ENCODE data around the gene HTR2C. TPM values are rescaled to one million over a fixed set of nuclear protein-coding genes. Genes with fewer than 3 reads are reported as not detected.

The HTR2C gene
- total and polyA plus RNA-seq, 10 of the 15 experiments (the other 5 are each of a cell fraction or from before 2014, with no cell fraction given): 0.03 TPM; not detected in 9

- H3K27ac ChIP-seq (ENCODE audit: control insufficient read depth, insufficient read depth): no peak overlapping the region
- POLR2A ChIA-PET: no interaction called here
- 27% methylated on average over 1 of the region's 1 CpG for WGBS (ENCODE audit: insufficient coverage, insufficient replicate concordance, low lambda C conversion rate, missing lambda C conversion rate)
- DNase-seq (ENCODE audit: low read depth, low spot score): no peak
- H3K9ac ChIP-seq (ENCODE audit: control insufficient read depth, insufficient read depth, low read length): no peak overlapping the region
- H3K4me1 ChIP-seq (ENCODE audit: control insufficient read depth, insufficient read depth, low read length): no peaks in the 10 kb centered on the region
- FAIRE-seq: no peak
- no TSS peak for BruUV-seq (replicated peaks)
- no peak overlapping the region for H2AFZ ChIP-seq (ENCODE audit: control insufficient read depth, low read depth, low read length)
- H4K20me1 ChIP-seq (ENCODE audit: control insufficient read depth, insufficient read depth): no peaks in the 10 kb centered on the region
- ATAC-seq: no peak
- no peak overlapping the region for H3K4me3 ChIP-seq
- CTCF ChIA-PET: interaction anchor here (0.6 to 0.7 kb wide), 2 partner anchors 16 to 1042 kb away, joined by 3 to 4 read pairs; no protein-coding TSS in a partner anchor
- RAD21 ChIA-PET (ENCODE audit: unreplicated experiment): no interaction called here
- no peak for TF ChIP-seq SIX5 (IDR thresholded peaks at IDR 0.05; ENCODE audit: low read depth, low read length, severe bottlenecking)
- no peak for TF ChIP-seq ZBTB40 (IDR thresholded peaks at IDR 0.05; ENCODE audit: borderline replicate concordance)
- no peak for TF ChIP-seq MTA3 (IDR thresholded peaks at IDR 0.05; ENCODE audit: borderline replicate concordance, low read length)
- TF ChIP-seq LARP7 (IDR thresholded peaks at IDR 0.05): no peak
- TF ChIP-seq PAX5 (IDR thresholded peaks at IDR 0.05; ENCODE audit: borderline replicate concordance, low read depth, low read length): no peak
- no peak for TF ChIP-seq RAD21 (IDR thresholded peaks at IDR 0.05; ENCODE audit: insufficient read depth, low read depth, low read length)
- no peak for TF ChIP-seq EED (IDR thresholded peaks at IDR 0.05; ENCODE audit: low read depth)
- TF ChIP-seq HDAC2 (IDR thresholded peaks at IDR 0.05): no peak
- H3K27me3 ChIP-seq (replicated peaks in 1 of 2; ENCODE audit: control insufficient read depth in 2 of 2, insufficient read depth in 2 of 2, low read length in 1 of 2): no peaks in the 10 kb centered on the region
- no peaks in the 10 kb centered on the region for H3K79me2 ChIP-seq (ENCODE audit: control insufficient read depth, insufficient read depth, low read length)
- no peaks in the 10 kb centered on the region for H3K9me3 ChIP-seq (replicated peaks; ENCODE audit: control insufficient read depth, insufficient read depth, low read length)
- SMC1A ChIA-PET (ENCODE audit: uncharacterized antibody, unreplicated experiment): interaction anchor here (1.1 to 1.2 kb wide), 2 partner anchors 11 to 25 kb away, joined by 3 read pairs; no protein-coding TSS in a partner anchor
- intact Hi-C loops (cut with micrococcal nuclease; ENCODE audit: unreplicated experiment): no loop called here
- H3K4me2 ChIP-seq (ENCODE audit: control insufficient read depth, insufficient read depth): no peak overlapping the region
- in situ Hi-C loops (cut with MboI): no loop called here
- H3K36me3 ChIP-seq (ENCODE audit: control insufficient read depth in 2 of 2, insufficient read depth in 2 of 2, low read length in 1 of 2): no peaks in the 10 kb centered on the region
These were observed 52.1 kb downstream of the HTR2C start for GRCh38 chrX:114635986-114636385.

All from GM12878 (cell line).